Epidermal melanocyte (primary cell): ENCODE results near the gene C11orf16.
"Not testable (repeated sequence)": the region's sequence is repeated elsewhere in the genome, so short reads cannot be mapped to it uniquely, and the experiment has no call there.

ENCODE experiments used
- DNase-seq: peaks from one replicate; pipeline ENCODE4 v3.0.0; 2011; ENCODE audit warnings: low spot score; ENCODE audit not compliant: insufficient read length

C11orf16 gene

GRCh38 chr11:8932564-8933180 is at the start of gene C11orf16:
TSS of gene C11orf16 (minus strand) at chr11:8932947. CDS start at chr11:8932308, 639 bp downstream.
- no peak for DNase-seq

- DNase-seq: no peak
Observed at GRCh38 chr11:8980485-8980884, 47.7 kb upstream of the C11orf16 start.

- not testable (repeated sequence) for DNase-seq
Observed at GRCh38 chr11:8979365-8979764, 46.6 kb upstream of the C11orf16 start.

- DNase-seq: no peak
Observed at GRCh38 chr11:8973121-8973520, 40.4 kb upstream of the C11orf16 start.

GRCh38 chr11:8971924-8972316 is 39.2 kb upstream of the C11orf16 start:
- DNase-seq: no peak

GRCh38 chr11:8971196-8971923 is 38.6 kb upstream of the C11orf16 start:
- no peak for DNase-seq

GRCh38 chr11:8967184-8967583 is 34.4 kb upstream of the C11orf16 start:
- DNase-seq: no peak

- peak; percentile 72 for DNase-seq
Observed at GRCh38 chr11:8964324-8965320, 31.9 kb upstream of the C11orf16 start, which contains the start of gene TMEM9B. TSS of gene TMEM9B (minus strand) at chr11:8964442. CDS start at chr11:8964313, 129 bp downstream.

GRCh38 chr11:8963569-8964323 is 31.0 kb upstream of the C11orf16 start:
- DNase-seq: no peak

GRCh38 chr11:8962841-8963240 is 30.1 kb upstream of the C11orf16 start:
- DNase-seq: no peak

GRCh38 chr11:8961401-8961800 is 28.7 kb upstream of the C11orf16 start:
- no peak for DNase-seq

GRCh38 chr11:8959546-8960166 is 26.9 kb upstream of the C11orf16 start:
- DNase-seq: peak; percentile 78

- no peak for DNase-seq
Observed at GRCh38 chr11:8956860-8957259, 24.1 kb upstream of the C11orf16 start.

GRCh38 chr11:8948886-8949285 is 16.1 kb upstream of the C11orf16 start:
- no peak for DNase-seq

- DNase-seq: no peak
Observed at GRCh38 chr11:8947230-8947943, 14.6 kb upstream of the C11orf16 start.

GRCh38 chr11:8942518-8943066 is 9.8 kb upstream of the C11orf16 start, which contains the start of gene ASCL3:
TSS of gene ASCL3 (minus strand) at chr11:8943016. CDS start at chr11:8938161, 4,855 bp downstream.
- DNase-seq: no peak

- no peak for DNase-seq
Observed at GRCh38 chr11:8941341-8942103, 8.8 kb upstream of the C11orf16 start.

- no peak for DNase-seq
Observed at GRCh38 chr11:8937659-8938058, 4.9 kb upstream of the C11orf16 start.

GRCh38 chr11:8937159-8937558 is 4.4 kb upstream of the C11orf16 start:
- DNase-seq: no peak
